Fibroblast of skin of right quadriceps (primary cell): Measurements from ENCODE around the gene CLDN24.

Experiments
- DNase-seq: peaks from one replicate; pipeline ENCODE4 v3.0.0-alpha.2; 2013

The CLDN24 gene

GRCh38 chr4:183272384-183272783 lies 49.8 kb downstream of the CLDN24 start:
- DNase-seq, result no peak
